H1 (cell line): ENCODE measurements around the gene CPTP. TPM values are rescaled to one million over a fixed set of nuclear protein-coding genes. Genes with fewer than 3 reads are reported as not detected.

Experiments
- ASH2L ChIP-seq: fragments of 200-600, 300-600 bp; sonication (generic); IDR thresholded peaks from one replicate; pipeline ENCODE4 v1.7.1; 2017; ENCODE audit warnings: low read length
- BCL11A ChIP-seq, 2 experiments: IDR thresholded peaks; one replicate each; pipeline ENCODE4 v1.6.1; 2011; ENCODE audit warnings: low read depth in 2 of 2, low read length in 2 of 2, mild to moderate bottlenecking in 2 of 2
- CHD7 ChIP-seq: fragments of 300-600 bp; sonication (generic); IDR thresholded peaks from 2 replicates; pipeline ENCODE4 v1.7.1; 2012; ENCODE audit warnings: low read length, moderate library complexity, mild to moderate bottlenecking, inconsistent platforms; ENCODE audit not compliant: insufficient replicate concordance
- RNF2 ChIP-seq: fragments of 200-900, 300-1000 bp; sonication (generic); IDR thresholded peaks from 2 replicates; pipeline ENCODE4 v1.7.1; 2016; ENCODE audit warnings: borderline replicate concordance, low read depth, mild to moderate bottlenecking, antibody characterized with exemption, low read length; ENCODE audit not compliant: poor library complexity, severe bottlenecking; ENCODE audit errors: missing control alignments
- SIX5 ChIP-seq: IDR thresholded peaks from 2 replicates; pipeline ENCODE4 v1.6.1; 2011; ENCODE audit warnings: mild to moderate bottlenecking, low read depth, low read length
- polyA plus RNA-seq, 7 experiments: library from polyadenylated mRNA; depleted of rRNA in 3 of 7; stranded (reverse) in 5 of 7; unstranded in 2 of 7; fragments of >200 nt in 5 of 7; fragments of 200-250 nt in 2 of 7; gene quantifications; 1 replicate in 5 of 7; 2 replicates in 1 of 7; 4 replicates in 1 of 7; pipeline versions ENCODE4 v1.2.1 to v1.2.3, GENCODE V29; 2011 to 2013; ENCODE audit warnings: missing spikeins in 2 of 7, mixed read lengths in 2 of 7
- total RNA-seq: library from RNA; stranded (reverse); fragmentation: NEBNext Ultra II Directional; extraction: Animal tissue kit (Norgen Biotek cat#: 25700); gene quantifications from 2 replicates; pipeline ENCODE4 v1.2.1, GENCODE V29; 2021

The CPTP gene
- total and polyA plus RNA-seq, 2 of the 8 experiments (the other 6 are each of a cell fraction or from before 2014, with no cell fraction given) = 8.1 to 10.6 TPM

GRCh38 chr1:1310109-1310385 is 14.6 kb upstream of the CPTP start (continued):
- TF ChIP-seq CHD7 = no peak
- TF ChIP-seq SIX5 = no peak
- no peak for TF ChIP-seq RNF2
- no peak for TF ChIP-seq ASH2L
- TF ChIP-seq BCL11A (IDR thresholded peaks at IDR 0.05; ENCODE audit: low read depth in 2 of 2, low read length in 2 of 2) = no peak
